DMS 273 (cell line): ENCODE measurements around the gene CYB5R4.

ENCODE experiments used
- DNase-seq: peaks from one replicate; lab custom pipeline; 2025; ENCODE audit not compliant: unreplicated experiment; lab: John Stamatoyannopoulos, UW

CYB5R4 gene

DNA sequence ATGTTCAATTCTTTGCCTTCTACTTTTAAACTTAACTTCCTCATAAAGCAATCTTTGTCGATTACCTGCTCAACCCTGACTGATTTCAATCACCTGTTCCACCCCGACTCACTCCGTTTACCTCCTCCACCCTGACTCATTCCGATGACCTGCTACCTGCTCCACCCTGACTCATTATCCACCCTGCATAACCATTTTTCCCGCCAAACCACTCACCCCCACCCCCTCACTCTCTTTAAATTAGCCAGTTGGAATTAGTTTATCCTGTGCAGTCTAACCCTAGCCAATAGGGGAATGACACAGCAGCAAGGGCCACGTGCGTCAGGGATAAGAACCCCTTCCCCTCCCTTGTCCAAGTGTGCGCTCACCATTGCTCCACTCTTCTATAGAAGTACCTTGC, 117.4 kb downstream of the CYB5R4 start:
- DNase-seq, result no peak

DNA sequence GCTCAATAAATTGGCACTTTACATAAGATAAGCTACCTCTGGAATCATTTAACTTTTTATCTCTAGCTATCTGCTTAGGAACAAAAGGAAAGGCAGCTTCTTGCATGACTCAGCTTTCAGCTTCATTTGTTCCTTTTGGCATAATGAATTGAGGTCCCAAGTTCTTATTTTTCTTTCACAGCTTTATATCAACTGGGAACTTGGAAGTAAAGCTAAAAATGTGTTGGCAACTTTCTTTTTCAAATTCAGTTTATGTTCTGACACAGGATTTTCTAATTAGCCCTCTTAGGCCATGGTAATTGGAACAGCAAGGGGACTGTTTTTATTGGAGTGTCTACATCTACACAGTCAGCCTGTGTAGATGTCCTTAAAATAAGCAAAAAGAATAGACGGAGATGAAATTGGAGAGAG, 118.8 kb downstream of the CYB5R4 start:
- DNase-seq, result no peak

DNA sequence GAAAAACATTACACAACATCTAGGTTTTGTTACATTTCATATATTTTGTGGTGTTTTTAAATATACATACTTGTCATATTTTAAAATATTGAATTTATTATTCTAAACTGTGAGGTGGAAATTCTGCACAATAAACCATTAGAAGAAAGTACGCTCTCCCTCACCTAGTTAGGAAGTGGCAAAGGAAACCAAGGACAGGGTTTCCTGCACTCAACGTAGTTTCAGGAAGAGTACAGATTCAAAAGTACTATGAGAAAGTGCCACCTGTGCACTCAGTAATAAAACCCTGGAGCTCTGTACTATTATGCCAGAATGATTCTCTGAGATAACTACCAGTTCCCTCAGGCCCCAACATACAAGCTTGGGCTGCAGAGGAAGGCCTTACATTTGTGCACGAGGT, 119.5 kb downstream of the CYB5R4 start:
- no peak for DNase-seq

DNA sequence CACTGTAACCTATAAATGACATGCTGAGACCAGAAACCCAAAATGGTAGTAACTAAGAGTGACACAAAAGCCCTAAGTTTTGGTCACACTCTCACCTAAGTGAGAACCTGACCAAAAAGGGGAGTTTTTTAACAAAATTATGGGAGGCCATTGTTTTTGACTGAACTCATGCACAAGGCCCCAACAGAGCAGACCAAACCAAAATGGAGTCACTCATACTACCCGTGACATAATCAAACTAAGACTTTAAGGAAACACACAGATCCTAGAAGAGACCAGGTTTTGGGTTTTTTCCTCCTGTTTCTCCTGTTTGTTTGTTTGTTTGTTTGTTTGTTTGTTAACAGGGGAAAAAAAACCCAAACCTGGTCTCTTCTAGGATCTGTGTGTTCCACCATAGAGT, 124.9 kb downstream of the CYB5R4 start:
- DNase-seq, result no peak

DNA sequence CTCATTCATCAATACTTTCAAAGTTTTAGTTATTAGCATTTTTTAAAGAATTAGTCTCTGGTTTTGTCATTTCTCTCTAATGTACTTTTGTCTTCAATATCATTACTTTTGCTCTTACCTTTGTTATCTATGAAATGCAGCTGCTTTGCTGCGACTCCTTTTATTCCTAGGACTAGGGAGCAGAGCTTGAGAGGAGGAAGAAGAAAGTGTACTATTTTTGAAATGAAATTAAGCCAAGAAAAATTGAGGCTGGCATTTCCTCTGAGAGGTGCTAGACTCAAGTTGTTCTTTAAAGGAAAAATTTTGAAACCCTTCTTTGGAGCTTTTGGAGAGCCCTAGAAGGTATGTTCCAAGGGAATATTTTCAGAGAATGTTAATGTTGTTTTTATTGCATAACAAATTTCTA, 125.8 kb downstream of the CYB5R4 start:
- no peak for DNase-seq

DNA sequence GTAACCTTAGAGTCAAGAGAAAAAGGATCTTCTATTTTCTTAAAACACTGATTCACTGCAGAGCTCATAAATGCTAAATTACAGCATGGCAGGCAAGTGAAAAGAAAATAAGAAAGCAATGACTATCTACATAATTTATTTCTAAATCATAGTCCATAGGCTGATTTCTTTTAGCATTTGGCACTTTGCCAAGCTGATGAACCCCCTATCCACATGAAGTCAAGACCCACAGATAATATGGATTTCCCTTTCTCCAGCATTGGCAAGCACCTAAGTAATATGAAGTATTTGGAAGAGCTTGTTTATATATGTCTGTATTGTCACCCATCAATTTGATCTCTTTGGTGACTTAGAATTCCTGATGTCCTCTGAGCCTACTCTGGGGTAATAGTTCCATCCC, 126.2 kb downstream of the CYB5R4 start:
- DNase-seq, result no peak

DNA sequence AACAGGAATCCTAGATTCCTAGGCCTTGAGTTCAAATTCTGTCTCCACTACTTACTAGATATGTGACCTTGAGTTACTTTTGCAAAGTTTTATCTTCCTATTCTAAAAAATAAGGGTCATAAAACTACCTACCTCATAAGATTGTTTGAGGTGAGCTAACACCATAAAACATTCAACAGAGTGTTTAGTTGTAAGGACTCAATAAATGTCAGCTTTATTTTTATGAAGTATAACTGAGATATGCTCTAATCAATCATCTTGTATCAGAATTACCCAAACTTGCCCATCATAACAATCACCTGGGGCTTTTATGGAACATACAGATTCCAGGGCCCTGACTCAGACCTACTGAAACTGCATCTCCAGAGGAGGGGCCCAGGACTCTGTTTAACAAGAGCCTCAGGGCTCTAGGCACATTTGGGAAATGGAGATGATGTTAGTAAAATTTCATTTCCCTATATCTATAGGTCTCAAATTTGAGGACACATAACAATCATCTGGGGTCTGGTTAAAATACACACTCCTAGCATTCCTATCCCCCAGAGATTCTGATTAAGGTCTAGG, 138.6 kb downstream of the CYB5R4 start:
- no peak for DNase-seq

DNA sequence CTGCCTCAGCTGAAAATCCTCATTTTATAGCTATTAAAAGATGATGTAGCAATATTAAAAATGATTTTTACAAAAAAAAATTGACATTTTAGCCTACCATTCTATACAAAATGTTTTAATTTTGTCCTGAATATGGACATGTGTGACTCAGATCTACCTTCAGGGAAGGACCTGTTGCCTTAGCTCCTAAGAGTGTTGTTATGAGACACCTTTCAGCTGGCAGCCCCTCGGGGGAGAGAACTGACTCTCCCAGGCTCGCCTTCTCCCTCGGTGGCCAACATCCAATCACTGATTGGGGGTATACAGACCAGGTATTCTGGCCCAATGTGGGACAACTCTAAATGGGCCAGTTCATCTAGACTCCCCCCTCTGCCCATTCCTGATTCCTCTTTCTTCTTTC, 141.6 kb downstream of the CYB5R4 start:
- no peak for DNase-seq

DNA sequence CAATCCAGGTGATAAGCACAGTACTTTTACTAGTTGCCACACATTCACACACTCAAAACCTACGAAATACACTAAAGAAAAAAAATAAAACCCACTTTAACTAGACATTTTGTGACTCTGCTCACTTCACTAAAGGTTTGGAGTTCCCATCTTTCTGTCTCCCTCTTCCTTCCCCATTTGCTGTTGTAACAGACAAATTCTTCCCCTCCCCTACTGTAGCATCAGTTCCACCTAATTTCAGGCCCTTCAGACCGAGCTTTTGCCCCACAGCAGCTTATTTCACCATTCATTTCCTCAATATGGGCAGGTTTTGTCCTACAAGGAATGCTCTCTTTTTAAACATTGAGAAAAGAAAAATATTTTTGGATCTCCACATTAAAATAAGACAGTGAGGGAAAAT, 142.7 kb downstream of the CYB5R4 start:
- DNase-seq, result peak; percentile 13

DNA sequence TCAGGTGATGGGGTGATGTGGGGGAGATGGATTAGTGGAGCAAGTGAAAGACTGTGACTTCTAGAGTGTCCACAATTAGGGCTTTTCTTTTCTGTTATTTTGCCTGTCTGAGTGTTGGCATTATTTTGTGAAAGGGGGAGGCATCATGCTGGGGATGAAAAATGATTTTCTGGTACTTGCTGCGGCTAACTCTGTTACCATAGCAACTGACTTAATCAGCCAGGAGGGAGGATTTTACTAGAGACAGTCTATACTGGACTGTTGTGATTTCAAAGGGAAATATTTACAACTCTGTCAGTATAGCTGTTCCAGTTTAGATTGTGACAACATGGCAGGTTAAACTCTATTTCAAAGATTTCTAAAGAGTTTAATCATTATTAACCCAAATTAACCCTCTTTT, 143.6 kb downstream of the CYB5R4 start:
- DNase-seq, result peak; percentile 12

DNA sequence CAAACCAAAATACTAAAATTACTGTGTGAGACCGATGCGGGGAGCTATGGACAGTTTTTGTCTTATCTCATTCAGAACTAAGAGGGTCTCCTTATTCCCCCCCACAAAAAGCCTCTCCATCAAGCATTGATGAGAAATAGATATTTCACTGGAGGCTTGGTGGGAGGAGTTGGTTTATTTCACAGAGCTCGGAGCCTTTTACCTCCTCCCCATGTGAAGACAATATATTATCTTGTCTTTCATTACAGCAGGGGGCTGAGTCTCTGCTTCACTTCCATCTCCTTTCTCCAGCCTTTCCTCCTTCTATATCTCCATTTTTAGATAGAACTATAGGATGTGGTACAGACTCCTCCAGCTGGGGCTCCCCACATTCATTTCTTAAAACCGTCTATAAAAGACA, 144.2 kb downstream of the CYB5R4 start:
- DNase-seq, result no peak

DNA sequence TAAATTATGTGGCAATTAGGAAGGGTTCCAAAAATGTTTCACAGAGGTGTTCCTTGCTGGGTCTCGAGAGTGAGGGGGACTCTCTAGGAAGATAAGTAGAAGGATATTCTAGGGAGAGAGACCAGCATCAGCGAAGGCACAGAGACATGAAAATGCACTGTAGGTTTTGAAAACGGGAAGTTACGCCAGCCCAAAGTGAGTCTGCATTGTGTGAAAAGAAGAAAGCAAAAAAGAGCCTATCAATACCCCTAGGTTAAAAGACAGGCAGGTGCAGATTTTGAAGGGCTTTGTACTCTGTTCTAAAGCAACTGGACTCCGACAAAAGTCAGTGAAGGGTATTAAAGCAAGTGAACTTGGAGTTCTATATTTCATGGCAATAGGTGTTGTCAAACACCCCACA, 148.4 kb downstream of the CYB5R4 start:
- DNase-seq, result peak; percentile 63

DNA sequence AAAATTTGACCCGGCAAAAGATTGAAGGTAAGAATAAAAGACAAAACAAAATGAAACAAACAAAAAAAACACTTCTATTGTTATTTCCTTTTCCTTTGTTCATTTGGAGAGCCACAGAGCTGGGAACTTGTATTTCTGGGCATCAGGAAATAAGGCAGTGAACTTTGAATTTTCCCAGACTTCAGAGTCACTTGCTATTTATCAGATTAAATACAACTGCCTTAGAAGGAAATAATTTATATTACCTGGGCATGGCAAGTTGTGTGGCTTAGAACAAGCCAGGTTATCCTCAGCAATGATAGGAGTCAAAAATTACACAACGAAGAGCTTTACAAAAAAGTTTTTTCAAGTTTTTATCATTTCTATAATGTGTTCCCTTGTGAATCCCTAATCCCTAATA, 153.9 kb downstream of the CYB5R4 start:
- no peak for DNase-seq

DNA sequence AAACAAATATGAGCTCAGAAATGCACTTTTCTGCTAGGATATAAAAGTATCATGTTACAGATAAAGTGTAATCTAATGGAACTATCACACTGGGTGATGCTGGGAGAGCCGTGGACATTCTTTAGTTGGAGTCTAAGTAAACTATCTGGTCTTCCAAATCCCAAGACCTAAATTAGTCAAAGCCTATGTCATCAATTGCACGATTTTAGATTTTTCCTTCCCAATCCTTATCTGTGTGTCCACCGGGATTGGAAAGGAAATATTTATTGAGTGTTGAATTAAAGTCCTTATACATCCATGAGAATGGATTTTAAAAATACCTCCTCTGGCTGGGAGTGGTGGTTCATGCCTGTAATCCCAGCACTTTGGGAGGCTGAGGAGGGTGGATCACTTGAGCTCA, 154.4 kb downstream of the CYB5R4 start:
- peak; percentile 31 for DNase-seq

DNA sequence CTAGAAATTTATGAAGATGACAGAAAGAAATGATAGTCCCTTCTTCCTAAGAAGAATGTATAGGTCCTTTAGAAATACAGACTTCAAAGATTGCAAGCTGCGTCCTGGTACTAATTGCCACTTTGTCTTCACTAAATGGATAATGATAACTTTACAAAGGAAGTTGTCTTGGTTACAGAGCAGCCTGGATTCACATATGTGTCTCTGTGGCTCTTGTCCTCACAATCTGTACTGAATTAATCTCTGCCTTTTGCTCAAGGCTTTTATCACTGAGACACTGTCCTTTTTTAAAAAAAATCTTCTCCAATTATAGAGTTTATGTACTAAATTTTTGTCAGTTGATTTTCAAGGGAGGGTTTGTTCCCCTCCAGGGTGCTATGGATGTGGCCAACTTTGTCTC, 156.5 kb downstream of the CYB5R4 start:
- no peak for DNase-seq
